HG02642 (cell line): ENCODE measurements around the gene OTOG.

Source experiments
- ATAC-seq: cut with Tn5 transposase; IDR thresholded peaks from one replicate; pipeline ENCODE4 v1.9.1; 2021; ENCODE audit warnings: mild to moderate bottlenecking; ENCODE audit not compliant: unreplicated experiment, poor library complexity

OTOG gene

DNA sequence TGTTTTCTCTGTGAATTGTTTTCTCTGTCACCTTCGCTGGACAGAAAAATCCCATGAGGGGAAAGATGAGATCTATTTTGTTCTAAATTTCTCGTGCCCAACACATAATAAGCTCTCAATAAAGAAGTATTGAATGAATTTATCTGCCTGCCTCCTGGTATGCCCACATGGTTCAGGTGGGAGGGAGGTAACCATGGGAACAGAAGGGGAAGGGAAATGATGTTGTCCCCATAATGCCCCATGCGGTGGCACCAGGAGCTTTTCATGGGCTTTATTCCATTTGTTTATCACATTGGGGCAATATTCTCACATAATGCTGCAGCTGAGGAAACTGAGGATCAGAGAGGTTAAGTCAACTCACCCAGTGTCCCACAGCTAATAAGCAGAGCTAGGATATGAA is 11.6 kb upstream of the OTOG start:
- no peak for ATAC-seq

- no peak for ATAC-seq
Observed at GRCh38 chr11:17537261-17537660, 9.8 kb upstream of the OTOG start.

DNA sequence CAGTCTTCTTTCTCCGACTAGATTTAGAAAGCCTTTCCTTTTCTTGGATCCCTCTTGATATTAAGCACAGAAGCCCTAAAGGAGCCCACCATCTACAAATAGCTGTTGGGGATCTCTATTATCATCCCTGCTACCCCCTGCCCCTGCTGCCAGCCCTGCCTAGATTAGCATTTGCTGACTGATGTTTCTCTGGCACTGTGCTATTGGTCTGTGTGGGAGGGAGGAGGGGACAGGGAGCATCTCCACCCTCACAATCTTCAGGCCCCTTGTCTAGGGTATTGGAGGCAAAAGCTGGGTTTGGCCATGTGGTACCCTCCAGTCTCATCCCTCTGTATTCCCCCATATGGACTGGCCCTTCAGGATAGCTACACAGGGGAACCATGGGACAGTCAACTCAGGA is 9.0 kb upstream of the OTOG start:
- no peak for ATAC-seq

DNA sequence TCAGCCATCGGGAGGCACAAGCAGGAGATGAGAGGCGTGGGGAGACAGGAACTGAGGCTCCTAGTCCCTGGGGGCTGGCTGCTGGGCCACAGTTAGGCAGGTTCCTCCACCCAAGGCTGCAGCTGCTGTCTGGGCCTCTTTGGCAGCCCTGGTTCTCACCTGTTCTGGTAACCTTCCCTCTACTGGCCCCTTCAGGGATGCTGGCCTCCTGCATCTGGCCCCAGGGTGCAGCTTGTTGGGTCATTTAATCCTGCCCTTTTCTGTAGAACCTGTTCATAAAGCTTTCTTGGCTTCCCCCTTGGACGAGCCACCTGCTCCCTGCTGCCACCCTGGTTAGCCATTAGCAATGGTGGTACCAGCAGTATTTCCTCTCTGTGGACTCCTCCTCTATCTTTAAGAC is 8.3 kb upstream of the OTOG start:
- ATAC-seq, result no peak

- no peak for ATAC-seq
Observed at GRCh38 chr11:17540807-17541206, 6.3 kb upstream of the OTOG start.

GRCh38 chr11:17541330-17541885 is 5.7 kb upstream of the OTOG start:
- ATAC-seq, result no peak

GRCh38 chr11:17542249-17542648 is 4.8 kb upstream of the OTOG start:
- no peak for ATAC-seq

GRCh38 chr11:17543041-17543440 is 4.0 kb upstream of the OTOG start:
- no peak for ATAC-seq

DNA sequence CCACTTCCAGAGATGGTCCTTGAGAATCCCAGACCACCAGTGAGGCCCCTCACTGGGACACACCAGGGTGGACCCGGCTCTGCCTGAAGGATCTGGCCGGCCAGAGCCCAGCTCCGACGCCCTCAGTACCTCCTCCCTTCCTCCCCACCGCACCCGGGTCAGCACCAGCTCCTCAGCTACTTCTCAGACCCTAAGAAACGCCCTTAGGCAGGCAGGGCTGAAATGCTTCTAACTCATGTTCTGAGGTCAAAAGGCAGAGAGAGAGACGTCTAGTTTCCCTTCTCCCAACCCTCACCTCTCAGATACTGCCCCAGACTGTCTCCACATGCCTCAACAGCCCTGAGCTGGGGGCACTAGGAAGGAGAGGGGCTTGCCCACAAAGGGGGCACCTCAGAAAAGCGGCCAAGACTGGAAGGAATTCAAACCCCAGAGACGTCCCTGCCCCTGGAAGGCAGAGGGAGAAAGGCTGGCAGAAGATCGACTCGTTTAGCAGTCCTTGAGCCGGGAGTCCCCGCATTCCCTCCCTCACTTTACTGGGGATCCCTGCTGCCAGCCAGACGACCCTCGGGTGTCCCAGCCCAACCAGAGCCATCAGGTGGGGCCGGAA is 3.4 kb upstream of the OTOG start:
- ATAC-seq, result no peak

GRCh38 chr11:17544181-17544622 is 2.9 kb upstream of the OTOG start, which contains the start of gene USH1C:
Gene USH1C, minus strand, starts transcription at chr11:17544416. Its CDS starts 109 bp downstream, at chr11:17544307.
- ATAC-seq, result no peak

DNA sequence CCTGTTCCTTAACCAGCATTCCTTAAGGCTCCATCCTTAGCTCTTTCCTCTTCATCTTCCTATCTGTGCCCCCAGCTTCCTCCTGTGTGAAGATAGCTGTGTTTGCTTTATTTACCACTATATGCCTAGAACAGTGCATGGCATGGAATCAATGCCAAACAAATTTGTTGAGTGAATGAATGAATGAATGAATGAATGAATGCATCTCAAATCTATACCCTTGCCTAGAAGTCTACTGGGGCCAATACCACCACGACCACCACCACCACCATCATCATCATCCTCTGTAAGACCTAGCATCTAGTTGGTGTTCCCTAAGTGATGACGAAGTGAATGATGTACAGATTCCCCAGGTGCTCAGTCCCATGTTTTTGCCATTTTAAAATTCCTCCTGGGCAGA is 819 bp upstream of the OTOG start:
- no peak for ATAC-seq

DNA sequence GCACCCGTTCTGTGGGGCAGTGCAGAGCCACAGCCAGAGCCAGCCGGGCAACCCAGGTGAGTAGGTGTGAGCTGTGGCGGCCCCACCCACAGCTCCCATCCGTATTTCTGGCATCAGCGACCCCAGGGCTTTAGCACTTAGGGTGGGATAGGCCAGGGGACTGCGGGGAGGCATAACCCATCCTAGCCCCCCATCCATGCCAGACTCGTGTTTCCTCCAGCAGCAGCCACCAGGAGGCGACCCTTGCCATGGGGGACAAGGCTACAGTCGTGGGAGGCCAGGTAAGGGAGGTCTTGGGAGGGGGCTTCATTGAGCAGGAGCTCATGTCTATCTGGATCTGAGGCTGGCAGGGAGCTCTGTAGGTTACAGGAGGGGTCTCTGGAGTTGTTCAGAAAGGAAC is 873 bp downstream of the OTOG start:
- ATAC-seq, result no peak

GRCh38 chr11:17548444-17548843 is 1.4 kb downstream of the OTOG start:
- no peak for ATAC-seq

DNA sequence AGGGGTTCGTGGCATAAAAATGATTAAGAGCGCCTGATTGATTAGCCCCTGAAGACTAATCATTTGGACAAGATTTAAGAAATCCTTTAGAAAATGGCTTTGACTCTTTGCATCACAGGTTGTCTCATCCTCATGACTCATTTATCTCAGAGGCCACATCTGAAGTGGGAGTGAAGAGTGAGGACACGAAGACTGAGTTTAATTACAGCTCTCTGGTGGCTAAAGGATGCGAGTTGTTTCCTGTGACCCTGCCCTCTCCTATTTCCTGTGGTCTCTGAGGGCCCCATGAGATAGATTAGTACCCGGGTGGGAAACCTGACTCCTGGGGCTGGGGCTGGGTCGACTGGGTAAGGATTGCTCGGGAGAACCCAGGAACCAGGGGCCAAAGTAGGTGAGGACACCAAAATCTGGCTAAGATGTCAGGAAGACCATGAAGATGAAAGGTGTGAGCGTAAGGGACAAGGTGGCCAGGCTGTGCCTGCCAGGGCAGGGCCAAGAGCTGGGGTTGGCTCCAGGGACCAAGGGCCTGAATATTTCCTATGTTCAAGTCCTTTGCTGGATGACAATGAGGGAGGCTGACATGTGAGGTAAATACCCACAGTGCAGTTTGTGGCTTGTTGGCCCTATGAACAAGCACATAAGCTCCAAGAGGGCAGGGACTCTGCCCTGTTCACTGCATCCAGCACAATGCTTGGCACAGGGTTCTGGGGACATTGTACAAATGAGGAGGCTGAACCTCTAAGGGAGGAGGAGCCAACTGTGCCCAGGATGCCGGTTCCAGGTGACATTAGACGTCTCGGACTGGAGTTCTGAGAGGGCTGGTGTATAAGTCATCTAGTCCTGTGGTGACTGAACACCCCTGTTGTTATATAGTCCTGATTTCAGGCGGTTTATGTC is 3.6 kb downstream of the OTOG start:
- no peak for ATAC-seq

DNA sequence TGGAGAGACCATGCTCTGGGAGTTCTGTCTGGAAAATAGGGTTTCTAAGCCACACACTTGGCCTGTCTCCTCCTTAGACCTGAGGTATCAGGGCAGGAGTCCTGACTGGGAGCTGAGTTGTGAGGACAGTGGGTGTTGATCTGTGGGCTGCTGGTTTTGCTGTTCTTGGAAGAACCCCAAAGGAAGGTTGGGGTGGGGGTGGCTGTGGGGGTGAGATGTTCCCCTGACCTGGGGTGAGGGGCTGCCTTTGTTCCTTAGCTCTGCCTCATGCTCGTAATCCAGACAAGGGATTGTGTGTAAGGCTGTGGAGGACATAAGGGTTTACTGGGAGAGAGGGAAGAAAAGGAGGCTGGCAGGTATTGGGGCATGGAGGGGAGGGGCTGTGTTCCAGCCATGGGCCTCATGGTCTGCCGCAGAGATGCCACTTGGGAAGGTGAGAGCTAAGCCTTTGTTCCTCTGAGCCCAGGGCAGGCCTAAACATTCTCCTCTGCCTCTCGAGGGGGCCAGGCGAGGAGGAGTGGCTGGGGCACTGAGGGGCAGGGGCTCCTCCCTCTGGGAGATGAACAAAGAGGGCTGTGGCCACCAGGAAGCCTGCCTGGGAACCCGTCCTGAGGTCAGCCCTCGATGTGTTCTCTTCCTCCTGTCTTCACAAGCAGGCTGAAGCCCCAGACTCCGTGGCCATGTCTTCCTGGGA is 4.4 kb downstream of the OTOG start:
- no peak for ATAC-seq

DNA sequence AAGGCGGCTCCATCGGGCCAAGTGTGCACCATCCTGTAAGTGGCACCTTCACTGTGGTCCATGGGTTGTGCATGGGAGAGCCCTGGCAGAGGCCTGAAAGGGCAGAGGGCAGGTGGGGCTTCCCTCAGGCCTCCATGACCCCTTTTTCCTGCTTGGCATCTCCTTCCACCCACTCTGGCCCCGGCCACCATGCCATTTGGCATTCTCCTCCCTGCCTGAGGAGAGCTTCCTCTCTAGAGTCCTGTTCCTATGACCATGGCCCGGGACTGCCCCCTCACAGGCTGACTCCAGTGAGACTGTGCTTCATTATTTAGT is 4.9 kb downstream of the OTOG start:
- no peak for ATAC-seq

- ATAC-seq, result no peak
Observed at GRCh38 chr11:17552392-17553248, 5.6 kb downstream of the OTOG start.

- no peak for ATAC-seq
Observed at GRCh38 chr11:17553249-17553546, 6.1 kb downstream of the OTOG start.

GRCh38 chr11:17554487-17554886 is 7.4 kb downstream of the OTOG start:
- ATAC-seq, result no peak

DNA sequence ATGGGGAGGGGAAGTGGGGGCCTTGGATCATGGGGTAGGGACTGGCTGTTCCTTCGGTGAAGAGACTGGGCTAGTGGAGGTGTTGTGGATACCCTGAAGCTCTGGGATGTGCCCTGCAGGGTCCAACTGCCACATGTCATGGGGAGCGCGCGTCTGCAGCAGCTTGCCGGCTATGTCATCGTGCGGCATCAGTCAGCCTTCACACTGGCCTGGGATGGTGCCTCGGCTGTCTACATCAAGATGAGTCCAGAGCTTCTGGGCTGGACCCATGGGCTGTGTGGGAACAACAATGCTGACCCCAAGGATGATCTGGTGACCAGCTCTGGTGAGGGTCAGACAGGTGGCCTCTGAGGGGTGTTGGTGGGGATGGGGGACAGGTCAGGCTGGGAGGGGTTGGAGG is 9.9 kb downstream of the OTOG start:
- ATAC-seq, result no peak
